Measurements from ENCODE around the gene FAM222A.

The FAM222A gene

GRCh38 chr12:109772622-109773321 is 59.1 kb downstream of the FAM222A start:
- DNase-seq (ENCODE audit: low read depth) = no peak

DNA sequence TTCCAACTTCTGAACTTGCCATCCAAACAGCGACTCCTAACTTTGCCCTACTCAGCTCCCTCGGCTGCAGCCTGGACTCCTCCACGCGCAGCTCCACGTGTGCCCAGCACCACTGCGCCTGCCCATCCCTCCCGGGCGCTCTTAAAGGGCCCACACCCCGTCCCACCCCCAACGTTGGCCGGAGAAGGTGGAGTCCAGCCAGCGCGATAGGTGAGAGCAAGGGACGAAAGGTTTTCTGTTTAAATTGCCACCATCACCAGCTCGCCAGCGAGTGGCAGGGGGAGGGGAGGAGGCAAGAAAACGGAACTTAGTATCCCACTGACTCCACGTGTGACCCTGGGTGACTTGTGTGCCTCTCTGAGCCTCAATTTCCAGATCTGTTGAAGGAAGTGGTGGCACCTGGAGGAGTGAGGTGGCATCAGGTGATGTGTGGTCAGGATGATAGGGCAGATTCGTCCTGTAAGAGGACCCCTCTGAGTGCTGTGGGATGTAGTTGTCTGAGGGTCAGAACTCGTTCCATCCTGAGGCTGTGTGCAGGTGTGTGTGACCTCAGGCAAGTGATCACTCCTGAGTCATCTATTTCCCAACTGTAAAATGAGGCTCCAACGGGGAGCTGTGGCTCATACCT is 59.9 kb downstream of the FAM222A start:
- no peak for DNase-seq (ENCODE audit: low read depth)

- DNase-seq (ENCODE audit: low read depth) = peak; percentile 63
These were observed 61.7 kb downstream of the FAM222A start for GRCh38 chr12:109775172-109775881.

DNA sequence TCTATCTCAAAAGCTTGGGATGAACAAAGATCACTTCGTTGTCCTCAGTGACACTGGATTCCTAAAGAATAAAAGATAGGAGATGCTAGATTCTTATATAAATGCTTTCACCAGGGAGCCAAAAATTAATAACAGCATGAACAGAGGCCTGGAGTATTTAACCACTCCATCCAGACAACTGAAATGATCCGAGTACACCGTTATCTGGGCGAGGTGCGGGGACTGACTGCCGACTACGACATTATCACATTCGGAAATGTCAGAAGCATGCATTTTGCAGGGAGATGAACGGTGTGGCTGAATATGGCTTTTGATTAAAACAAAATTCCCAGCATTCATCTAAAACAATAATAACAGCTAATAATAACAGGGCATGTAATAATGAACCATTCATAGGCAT is 63.0 kb downstream of the FAM222A start:
- DNase-seq (ENCODE audit: low read depth) = no peak

- DNase-seq (ENCODE audit: low read depth) = peak; percentile 10
These were observed 63.9 kb downstream of the FAM222A start for GRCh38 chr12:109777544-109777943.

- DNase-seq (ENCODE audit: low read depth) = no peak
These were observed 65.1 kb downstream of the FAM222A start for GRCh38 chr12:109778684-109779083.

DNA sequence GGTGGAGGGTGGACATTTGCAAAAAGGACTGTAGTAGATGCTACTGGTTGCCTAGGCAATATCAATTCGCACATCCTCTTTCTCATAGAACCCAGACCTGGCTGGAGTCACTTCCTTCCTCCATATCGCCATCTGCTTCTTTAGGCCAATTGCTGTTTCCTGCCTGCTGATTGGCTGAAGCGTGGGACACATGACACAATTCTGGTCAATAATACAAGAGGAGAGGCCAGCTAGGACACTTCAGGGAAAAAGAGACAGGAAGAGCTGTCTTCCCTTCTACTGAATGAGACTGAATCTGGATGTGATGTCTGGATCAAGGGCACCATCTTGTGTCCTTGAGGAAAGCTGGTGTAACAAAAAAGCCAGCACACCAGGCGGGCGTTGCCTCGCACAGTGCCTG is 65.8 kb downstream of the FAM222A start:
- DNase-seq (ENCODE audit: low read depth) = no peak

DNA sequence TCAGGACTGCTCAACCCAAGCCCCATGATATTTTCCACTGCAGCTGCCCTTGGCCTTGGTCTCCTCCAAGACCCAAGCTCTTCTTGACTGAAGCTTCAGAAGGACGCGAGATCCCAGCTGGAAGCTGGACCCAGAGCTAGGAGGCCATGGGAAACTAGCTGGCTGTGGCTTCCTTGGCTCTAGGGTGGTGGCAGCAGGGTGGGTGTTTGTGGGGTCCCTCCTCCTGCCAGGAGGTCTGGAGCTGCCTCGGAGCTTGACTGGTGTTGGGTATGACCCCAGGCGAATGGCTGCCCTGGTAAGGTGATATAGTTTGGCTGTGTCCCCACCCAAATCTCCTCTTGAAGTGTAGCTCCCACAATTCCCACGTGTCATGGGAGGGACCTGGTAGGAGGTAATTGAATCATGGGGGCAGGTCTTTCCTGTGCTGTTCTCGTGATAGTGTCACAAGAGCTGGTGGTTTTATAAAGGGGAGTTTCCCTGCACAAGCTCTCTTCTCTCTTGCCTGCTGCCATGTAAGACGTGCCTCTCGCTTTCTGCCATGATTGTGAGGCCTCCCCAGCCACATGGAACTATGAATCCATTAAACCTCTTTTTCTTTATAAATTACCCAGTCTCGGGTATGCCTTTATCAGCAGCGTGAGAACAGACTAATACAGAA is 68.2 kb downstream of the FAM222A start:
- DNase-seq (ENCODE audit: low read depth) = no peak

GRCh38 chr12:109782326-109782703 is 68.7 kb downstream of the FAM222A start:
- DNase-seq (ENCODE audit: low read depth) = no peak

DNA sequence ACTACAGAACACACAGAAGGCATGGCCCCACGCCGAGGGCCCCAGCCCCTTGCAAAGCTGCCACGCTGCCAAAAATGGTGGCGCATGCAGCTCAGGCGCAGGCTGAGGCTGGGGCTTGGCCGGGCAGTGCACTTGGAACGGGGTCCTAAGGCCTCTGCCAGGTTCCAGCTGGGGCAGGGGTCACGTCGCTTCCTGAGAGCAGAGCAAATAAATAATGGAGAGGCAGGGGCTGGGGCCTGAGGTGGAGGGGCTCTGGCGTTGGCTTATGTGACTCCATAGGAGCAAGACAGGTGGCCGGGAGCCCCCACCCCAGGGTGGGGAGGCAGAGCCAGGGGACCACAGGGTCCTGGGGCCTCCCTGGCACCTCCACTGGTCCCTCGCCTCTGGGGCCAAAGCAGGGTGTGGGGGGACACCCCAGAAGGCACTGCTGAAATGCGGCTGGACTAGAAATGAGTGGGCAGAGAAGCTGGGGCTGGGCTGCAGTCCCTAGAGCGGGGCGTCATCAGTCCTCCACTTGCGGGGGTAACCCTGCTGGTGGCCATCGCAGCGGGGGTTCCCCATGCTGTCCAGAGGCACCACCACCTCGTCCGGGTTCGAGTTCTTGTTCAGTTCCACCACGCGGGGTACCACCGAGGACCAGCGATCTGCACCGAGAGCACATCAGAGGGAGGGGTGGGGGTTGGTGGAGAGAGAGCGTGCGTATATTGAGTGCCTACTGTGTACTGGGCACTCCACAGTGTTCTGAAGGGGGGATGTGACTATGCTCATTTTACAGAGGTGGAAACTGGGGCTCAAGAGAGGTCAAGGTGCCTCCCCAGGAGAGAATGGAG is 69.7 kb downstream of the FAM222A start:
- no peak for DNase-seq (ENCODE audit: low read depth)

GRCh38 chr12:109783965-109784244 is 70.3 kb downstream of the FAM222A start:
- no peak for DNase-seq (ENCODE audit: low read depth)

GRCh38 chr12:109785854-109786253 is 72.2 kb downstream of the FAM222A start:
- DNase-seq (ENCODE audit: low read depth) = no peak

DNA sequence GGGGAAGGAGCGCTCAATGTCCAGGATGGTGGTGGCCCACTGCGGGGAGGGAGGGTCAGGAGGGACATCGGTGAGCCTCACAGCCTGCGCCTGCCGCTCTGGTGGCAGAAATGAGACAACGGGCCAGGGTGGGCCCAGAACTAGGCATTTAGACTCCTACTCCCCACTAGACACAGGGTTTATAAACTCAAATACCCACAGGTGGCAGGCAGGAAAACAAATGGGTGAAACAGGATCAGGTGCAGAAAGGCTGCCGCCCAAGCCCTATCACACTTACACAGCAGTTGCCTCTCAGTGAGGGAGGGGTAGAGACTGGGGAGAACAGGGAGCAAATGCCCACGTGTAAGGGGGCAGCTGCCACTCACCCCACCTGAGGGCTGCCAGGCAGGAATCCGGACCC is 73.2 kb downstream of the FAM222A start:
- DNase-seq (ENCODE audit: low read depth) = no peak

GRCh38 chr12:109789526-109790048 is 76.0 kb downstream of the FAM222A start:
- DNase-seq (ENCODE audit: low read depth) = no peak

GRCh38 chr12:109792992-109793391 is 79.4 kb downstream of the FAM222A start:
- DNase-seq (ENCODE audit: low read depth) = no peak

DNA sequence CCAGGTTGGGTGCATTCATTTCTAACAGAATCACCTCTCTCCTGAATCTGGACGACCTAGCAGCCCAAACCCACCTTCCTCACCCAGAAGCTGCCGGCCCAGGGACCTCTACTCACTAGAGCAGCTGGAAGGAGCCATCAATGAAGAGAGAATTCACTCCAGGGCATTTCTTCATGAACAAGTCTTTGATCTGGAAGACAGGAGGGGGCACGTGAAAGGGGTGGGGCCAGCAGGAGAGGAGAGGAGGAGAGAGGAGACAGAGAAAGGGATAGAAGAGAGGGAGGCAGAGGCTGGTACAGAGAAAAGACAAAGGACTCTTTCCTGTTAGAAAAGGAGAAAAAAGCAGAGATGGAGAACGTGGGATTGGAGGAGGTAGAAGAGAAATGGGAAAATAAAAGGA is 79.8 kb downstream of the FAM222A start:
- no peak for DNase-seq (ENCODE audit: low read depth)

DNA sequence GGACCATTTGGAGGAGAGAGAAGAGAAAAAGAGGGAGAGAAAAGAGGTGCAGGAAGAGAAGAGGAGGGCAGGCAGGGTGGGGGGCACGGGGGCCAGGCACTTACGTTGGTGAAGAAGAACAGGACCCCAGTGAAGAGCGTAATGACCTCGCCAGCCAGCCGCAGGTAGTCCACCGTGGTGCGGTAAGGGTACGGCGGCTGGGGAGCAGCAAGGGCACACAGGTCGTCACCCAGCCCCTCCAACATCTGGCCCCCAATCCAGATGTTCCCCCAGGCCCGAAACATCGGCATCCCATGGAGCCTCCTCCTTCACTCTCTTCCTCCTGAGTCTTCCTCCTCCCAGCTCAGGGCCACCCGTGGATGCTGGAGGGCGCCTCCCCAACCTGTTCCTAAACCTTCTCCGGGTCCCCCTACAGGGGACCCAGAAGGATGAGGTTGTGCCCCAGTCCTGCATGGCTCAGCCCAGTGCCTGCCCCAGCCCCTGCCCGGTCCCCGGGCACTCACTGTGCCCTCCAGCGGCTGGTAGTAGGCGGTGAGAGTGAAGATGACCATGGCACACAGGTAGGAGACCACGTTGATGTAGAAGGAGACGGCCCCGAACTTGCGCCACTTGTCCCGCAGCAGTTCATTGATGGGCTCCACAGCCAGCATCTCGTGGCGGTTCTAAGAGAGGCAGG is 80.3 kb downstream of the FAM222A start:
- DNase-seq (ENCODE audit: low read depth) = no peak

- no peak for DNase-seq (ENCODE audit: low read depth)
These were observed 81.4 kb downstream of the FAM222A start for GRCh38 chr12:109795023-109795422.

DNA sequence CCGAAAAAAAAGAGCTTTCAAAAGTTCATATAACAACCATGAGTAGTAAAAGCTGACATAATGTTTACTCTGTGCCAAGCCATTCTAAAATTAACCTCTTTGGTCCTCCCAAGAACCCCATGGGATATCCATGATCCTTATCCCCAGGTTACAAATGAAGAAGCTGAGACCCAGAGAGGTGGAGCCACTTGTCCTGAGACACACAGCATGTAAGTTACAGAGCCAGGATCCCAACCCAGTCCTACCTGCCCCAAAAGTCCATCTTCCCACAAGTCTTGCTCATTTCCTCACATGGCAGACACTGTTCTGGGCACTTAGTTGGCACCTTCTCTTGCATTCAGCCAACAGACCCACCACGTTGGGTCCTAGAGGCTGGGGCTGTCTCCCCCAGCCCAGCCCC is 82.4 kb downstream of the FAM222A start:
- DNase-seq (ENCODE audit: low read depth) = no peak

DNA sequence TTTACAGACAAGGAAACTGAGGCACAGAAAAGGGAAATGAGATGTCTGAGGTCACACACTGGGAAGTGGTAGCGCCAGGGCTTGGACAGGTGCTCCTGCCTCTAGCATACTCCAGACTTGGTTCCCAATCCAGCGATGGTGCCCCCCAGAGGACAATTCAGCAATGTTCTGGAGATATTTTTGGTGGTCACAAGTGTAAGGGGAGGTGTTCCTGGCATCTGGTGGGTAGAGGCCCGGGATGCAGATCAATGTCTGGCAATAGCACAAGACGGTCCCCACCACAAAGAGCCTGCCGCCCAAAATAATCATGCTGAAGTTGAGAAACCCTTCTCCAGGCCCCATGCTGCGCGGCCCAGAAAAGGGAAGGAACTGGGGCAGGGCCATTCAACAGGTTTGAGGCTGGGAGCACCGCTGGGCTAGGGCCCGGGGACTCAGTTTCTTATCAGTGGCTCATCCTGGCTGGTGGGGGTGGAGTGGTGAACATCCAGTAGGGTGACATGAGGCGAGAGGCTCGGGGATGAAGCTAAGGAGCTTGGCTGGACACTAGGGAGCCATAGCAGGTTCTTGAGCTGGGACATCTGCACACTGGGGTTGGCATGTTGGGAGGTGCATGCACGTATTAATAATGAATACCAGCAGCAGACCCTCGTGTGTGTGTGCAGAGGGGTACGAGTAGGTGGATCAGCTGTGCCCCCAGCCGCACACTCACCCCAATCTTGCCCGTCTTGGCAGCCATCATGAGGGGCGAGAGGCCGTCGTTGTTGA is 84.5 kb downstream of the FAM222A start:
- DNase-seq (ENCODE audit: low read depth) = no peak

GRCh38 chr12:109798691-109799090 is 85.1 kb downstream of the FAM222A start:
- DNase-seq (ENCODE audit: low read depth) = no peak

Measured in stimulated activated CD8-positive, alpha-beta memory T cell treated with anti-CD3 and anti-CD28 coated beads, Interleukin-4, amount 100 ng/mL, for 24 hours (primary cell).